Activated CD8-positive, alpha-beta memory T cell treated with anti-CD3 and anti-CD28 coated beads, Interleukin-2, amount 50 U/mL, for 1 hour (primary cell): Measurements from ENCODE around the gene HOXD13.

ENCODE experiments used
- DNase-seq: peaks from one replicate; pipeline ENCODE4 v3.0.0-alpha.2; 2020; ENCODE audit errors: extremely low read depth

Gene HOXD13

GRCh38 chr2:176130957-176131847 lies 38.7 kb downstream of the HOXD13 start:
- DNase-seq: no peak

GRCh38 chr2:176131848-176132158 lies 39.3 kb downstream of the HOXD13 start:
- no peak for DNase-seq

DNA sequence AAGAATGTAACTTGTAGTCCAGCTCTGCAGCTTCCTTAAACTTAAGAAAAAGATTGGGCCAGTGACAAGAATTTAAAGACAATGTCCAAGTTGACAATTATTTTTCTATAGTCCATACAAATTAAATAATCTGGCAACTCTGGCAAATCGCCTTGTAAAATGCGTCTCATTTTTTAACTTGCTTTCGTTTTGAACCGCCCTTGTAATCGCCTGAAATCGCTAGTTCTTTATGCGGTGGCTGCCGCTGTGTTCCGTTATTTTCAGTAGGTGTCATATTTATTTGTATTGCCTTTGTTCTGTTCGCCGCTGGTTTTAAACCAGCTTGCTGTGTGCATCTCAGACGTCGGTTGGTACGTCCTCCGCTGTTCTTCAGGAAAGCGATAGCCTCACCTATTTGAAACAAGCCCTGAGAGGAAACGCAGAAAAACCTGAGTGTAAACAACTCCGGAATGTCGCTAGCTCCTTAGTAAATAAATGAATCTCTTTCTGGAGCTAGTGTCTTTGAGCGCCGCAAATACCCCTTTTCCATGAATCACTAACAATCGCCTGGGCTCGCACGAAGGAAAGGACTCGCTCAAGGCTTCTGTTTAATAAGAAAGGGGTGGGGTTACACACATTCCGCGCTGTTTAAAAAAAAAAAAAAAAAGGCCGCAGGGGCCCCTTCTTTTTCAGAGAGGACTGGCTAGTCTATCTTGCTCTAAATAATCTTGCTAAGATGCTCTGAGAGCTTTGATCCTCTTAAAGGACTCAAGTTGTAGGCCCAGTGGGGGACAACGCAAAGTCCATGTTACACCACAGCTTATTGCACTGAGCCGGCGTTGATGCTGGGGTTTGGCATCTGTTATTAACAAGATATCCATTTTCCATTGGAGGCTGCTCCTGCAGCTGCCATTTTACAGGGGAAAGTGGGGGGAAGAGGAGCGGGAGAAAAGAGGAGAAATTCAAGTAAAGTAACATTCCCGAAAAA lies 40.0 kb downstream of the HOXD13 start:
- no peak for DNase-seq

DNA sequence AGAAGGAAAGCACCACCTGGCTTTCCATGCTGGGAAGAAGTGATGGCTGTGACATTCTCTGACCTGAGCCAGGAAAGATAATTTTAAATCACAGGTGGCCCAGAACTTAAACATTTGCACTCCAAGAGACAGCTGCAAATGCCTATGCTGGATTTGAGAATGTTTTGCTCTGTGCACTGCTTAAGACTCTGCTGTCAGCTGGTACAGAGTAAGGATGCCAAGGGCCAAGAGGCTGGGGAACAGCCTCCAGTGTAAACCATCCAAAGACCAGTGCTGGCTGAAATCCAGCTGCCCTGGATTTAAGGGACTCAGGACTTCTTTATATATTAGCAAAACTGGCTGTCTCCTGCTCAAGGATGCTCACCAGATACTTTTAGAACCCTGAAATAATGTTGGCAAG lies 40.9 kb downstream of the HOXD13 start:
- no peak for DNase-seq

- DNase-seq: no peak
Observed at GRCh38 chr2:176134035-176134434, 41.5 kb downstream of the HOXD13 start.

DNA sequence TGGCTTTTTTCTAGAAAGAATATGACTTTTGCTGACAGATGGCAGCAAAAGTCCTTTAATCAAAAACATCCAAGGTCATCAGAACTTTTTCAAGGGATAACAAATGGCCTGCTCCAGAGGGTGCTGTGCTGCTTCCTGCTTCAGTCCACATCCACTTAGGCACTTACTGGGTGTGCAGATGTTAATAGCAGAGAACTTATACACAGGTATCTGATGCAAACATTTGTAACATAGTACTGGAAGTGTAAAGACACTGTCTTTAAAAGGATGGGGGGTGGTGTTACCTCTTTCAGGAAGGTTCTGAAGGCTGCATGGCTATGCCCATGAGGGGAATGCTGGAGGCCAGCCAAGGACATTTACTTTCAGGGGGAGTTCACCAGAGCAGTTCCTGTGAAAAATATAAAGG lies 42.5 kb downstream of the HOXD13 start:
- no peak for DNase-seq

DNA sequence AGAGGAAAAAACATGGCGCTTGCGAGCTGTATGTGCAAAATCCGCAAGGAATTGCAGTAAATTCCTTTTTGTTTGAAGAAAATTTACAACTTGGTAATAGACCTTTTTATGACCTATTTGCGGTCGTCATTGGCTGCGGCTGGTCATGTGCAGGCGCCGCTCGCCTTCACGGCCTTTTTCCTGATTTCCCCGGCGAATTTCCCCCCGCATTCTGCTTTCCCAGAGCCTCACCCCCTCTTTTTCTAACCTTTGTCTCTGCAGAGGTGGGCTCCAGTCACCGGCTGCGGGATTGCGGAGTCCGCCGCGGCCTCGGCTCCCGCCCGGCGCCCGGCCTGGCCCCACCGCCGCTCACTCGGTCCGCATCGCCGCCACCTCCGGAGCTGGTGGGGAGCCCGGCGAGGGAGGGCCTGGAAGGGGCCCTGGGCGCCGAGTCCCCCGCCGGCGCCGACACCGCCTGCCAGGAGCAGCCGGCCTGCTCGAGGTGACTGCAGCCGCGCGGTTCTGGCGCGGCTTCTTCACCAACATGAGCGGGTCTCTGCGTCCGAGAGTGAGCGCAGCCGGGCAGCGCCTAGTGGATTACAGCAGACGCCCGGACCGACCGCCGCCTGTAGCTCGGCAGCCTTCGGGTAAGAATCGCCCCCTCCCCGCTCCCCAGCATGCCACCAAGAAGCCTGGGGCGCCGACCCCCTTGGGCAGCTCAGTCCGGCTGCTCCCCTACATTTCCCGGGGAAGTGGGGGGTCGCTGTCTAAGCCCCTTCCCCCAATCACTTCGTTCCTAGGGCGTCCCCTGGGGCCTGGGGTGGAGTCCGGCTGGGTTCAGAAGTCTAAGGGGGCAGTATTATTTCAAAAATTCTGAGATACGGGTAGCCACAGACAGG lies 44.1 kb downstream of the HOXD13 start:
- no peak for DNase-seq

GRCh38 chr2:176137252-176137580 lies 44.7 kb downstream of the HOXD13 start:
- no peak for DNase-seq

- DNase-seq: no peak
Observed at GRCh38 chr2:176137906-176138305, 45.4 kb downstream of the HOXD13 start.

- DNase-seq: no peak
Observed at GRCh38 chr2:176138526-176138922, 46.0 kb downstream of the HOXD13 start.

DNA sequence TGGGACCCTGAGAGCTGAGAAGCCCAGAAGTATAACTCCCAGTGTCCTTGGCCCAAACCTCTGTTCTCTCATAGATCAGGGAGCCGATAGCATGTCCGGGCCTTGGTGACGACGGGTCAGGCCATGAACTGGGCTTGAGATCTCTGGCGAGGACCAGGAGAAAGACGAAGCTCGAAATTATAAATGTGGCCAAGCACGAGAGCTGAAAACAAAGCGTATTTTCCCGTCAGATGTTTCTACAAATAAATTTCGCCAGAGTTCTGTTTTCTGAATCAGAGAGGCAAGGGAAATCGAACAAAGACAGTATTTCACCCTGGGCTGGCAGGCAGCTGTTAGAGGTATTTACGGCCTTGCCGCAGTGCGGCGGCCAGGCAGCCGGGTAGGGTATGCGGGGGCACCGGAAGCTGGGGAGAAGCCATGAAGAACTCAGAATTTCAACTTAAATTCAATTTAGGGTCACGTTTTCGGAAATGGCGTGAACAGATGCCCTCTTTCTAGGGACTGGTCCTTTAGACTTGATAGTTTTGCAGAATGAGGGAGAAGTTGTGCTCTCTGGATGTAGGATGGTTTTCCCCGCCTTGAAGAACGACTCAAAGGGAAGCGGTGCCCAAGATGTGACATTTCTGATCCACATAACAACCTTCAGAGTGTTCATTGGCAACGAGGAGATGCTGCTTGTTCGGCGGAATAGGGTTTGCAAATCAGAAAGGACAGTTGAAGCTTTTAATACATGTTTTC lies 46.6 kb downstream of the HOXD13 start:
- no peak for DNase-seq

DNA sequence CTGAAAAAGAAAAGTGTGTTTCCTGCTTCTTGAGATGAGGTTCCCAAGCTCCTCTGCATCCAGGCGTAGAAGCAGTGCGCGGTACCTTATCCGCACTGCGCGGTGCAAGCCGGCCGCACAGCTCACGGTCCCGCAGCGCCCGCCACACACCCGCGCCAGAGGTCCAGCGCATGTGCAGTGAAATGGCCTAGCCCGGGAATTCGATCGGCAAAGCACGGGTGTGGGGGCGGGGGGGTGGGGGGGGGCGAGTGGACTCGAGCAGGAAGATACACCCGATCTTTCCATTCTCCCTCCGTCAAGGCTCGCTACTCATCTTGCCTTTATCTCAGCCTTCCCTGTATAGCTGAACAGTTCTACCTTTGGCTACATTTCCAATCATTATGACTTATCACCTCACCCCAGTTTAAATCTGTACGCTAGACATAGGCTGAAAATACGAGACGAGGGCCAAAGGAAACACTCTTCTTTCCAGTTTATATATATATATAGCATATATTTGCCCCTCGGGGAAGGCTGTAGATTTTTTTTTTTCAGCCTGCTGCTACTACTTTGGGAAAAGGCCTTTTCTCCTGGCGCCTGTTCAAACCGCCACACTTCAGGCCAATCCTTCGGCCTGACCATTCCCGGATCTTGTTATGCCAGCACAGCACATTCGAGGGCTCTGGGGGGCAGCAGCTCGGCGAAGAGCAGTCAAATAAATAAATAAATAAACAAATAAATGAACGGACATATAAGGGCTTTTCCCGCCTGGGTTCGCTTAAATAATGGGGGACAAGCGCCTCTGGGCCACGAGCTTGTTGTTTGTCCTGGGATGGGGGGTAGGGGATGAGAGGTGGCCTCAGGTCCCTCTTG lies 47.4 kb downstream of the HOXD13 start:
- no peak for DNase-seq

GRCh38 chr2:176140513-176141317 lies 48.2 kb downstream of the HOXD13 start:
- no peak for DNase-seq

- no peak for DNase-seq
Observed at GRCh38 chr2:176142281-176142680, 49.8 kb downstream of the HOXD13 start.
